ENCODE results near the gene SEC16B. TPM values are rescaled to one million over a fixed set of nuclear protein-coding genes. Genes with fewer than 3 reads are reported as not detected.

The SEC16B gene
- total and polyA plus RNA-seq, 2 of the 8 experiments (the other 6 are each of a cell fraction or from before 2014, with no cell fraction given) = 0.56 to 0.94 TPM

DNA sequence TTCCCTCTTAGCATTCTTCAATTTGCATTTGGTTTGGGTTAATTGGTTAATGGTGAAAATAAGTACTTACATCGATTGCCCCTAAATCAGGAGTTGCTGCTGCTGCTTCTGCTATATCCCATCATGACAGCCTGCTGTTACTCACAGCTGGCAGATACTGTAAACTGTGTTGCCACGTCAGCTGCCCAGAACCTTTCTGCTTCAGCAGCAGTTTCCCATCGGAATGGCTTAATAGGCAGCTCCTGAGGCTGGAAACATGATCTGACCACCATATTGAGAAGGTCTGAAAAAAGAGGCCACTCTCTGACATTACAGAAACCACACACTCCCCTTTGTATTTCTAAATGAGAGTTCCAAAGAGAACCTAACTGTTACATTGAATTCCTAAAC is 14.3 kb upstream of the SEC16B start (continued):
- TF ChIP-seq SP4 (IDR thresholded peaks at IDR 0.05; ENCODE audit: low read length) (no peak), GTF2F1 (IDR thresholded peaks at IDR 0.05; ENCODE audit: borderline replicate concordance, low read depth, low read length) (no peak), POLR2AphosphoS5 (IDR thresholded peaks at IDR 0.05; ENCODE audit: low read depth, low read length) (no peak), RBBP5 (IDR thresholded peaks at IDR 0.05; ENCODE audit: borderline replicate concordance, low read depth, low read length) (no peak), SUZ12 (IDR thresholded peaks at IDR 0.05; ENCODE audit: low read length) (no peak), JUN (IDR thresholded peaks at IDR 0.05; ENCODE audit: low read depth, low read length) (no peak), CREB1 (IDR thresholded peaks at IDR 0.05) (peak; percentile 61; the same call in 1 of the 2 replicates), FOSL1 (IDR thresholded peaks at IDR 0.05; ENCODE audit: insufficient read depth, low read depth, low read length) (no peak), JUND (IDR thresholded peaks at IDR 0.05; ENCODE audit: low read length) (no peak), TAF7 (optimal IDR thresholded peaks at IDR 0.05; ENCODE audit: borderline replicate concordance, low read depth, low read length) (no peak), BACH1 (IDR thresholded peaks at IDR 0.05; ENCODE audit: low read length) (no peak), SIN3A (conservative IDR thresholded peaks at IDR 0.05 in 1 of 2, IDR thresholded peaks at IDR 0.05 in 1 of 2; ENCODE audit: low read depth in 1 of 2, low read length in 2 of 2) (peak in 1 of 2 experiments; percentile 87; a peak in 2 of 4 replicates), PHF8 (conservative IDR thresholded peaks at IDR 0.05; ENCODE audit: low read depth, low read length) (no peak), GABPA (IDR thresholded peaks at IDR 0.05; ENCODE audit: borderline replicate concordance, insufficient read depth, low read length) (peak; percentile 87; the same call in 1 of the 2 replicates)
- TF ChIP-seq, protein P1, sequence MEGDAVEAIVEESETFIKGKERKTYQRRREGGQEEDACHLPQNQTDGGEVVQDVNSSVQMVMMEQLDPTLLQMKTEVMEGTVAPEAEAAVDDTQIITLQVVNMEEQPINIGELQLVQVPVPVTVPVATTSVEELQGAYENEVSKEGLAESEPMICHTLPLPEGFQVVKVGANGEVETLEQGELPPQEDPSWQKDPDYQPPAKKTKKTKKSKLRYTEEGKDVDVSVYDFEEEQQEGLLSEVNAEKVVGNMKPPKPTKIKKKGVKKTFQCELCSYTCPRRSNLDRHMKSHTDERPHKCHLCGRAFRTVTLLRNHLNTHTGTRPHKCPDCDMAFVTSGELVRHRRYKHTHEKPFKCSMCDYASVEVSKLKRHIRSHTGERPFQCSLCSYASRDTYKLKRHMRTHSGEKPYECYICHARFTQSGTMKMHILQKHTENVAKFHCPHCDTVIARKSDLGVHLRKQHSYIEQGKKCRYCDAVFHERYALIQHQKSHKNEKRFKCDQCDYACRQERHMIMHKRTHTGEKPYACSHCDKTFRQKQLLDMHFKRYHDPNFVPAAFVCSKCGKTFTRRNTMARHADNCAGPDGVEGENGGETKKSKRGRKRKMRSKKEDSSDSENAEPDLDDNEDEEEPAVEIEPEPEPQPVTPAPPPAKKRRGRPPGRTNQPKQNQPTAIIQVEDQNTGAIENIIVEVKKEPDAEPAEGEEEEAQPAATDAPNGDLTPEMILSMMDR (IDR thresholded peaks at IDR 0.05; ENCODE audit: control extremely low read depth in 1 of 3, insufficient read depth in 1 of 3, low read depth in 1 of 3, low read length in 3 of 3) = no peak

All from H1 (cell line).